ENCODE measurements around the gene PSMD6.

PSMD6 gene

GRCh38 chr3:64023187-64023860, at the start of gene PSMD6:
TSS of gene PSMD6 (minus strand) at chr3:64023494. CDS start at chr3:64023419, 75 bp downstream.
- peak; percentile 91 for DNase-seq (ENCODE audit: extremely low spot score)
- ChIA-PET POLR2A (no interaction called here), CTCF (interaction anchor here (0.6 to 3.9 kb wide), 31 partner anchors 9 to 674 kb away, joined by 3 to 43 read pairs (median 3); no protein-coding TSS in a partner anchor)
- TF ChIP-seq, protein P1, sequence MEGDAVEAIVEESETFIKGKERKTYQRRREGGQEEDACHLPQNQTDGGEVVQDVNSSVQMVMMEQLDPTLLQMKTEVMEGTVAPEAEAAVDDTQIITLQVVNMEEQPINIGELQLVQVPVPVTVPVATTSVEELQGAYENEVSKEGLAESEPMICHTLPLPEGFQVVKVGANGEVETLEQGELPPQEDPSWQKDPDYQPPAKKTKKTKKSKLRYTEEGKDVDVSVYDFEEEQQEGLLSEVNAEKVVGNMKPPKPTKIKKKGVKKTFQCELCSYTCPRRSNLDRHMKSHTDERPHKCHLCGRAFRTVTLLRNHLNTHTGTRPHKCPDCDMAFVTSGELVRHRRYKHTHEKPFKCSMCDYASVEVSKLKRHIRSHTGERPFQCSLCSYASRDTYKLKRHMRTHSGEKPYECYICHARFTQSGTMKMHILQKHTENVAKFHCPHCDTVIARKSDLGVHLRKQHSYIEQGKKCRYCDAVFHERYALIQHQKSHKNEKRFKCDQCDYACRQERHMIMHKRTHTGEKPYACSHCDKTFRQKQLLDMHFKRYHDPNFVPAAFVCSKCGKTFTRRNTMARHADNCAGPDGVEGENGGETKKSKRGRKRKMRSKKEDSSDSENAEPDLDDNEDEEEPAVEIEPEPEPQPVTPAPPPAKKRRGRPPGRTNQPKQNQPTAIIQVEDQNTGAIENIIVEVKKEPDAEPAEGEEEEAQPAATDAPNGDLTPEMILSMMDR (IDR thresholded peaks at IDR 0.05; ENCODE audit: control extremely low read depth, extremely low read depth, low read depth, missing control alignments) = peak; percentile 100

DNA sequence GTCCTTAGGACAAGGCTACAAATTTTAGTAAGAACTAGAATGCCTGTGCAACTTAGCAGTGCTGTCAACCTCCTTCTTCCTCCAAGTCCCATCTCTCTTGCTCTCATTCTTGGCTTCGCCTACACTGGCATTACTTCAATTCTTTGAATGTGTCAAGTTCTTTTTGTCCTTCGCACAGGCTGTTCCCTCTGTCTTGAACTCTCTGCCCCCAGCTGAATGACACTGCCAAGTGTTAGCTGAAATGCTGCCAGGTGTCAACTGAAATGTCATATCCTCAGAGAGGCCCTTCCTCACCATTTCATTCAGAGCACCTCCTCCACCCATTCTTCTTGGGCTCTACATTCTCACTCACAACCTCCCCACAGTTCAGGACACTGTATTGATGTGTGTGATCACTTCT, 48.8 kb upstream of the PSMD6 start:
- POLR2A ChIA-PET = no interaction called here
- DNase-seq (ENCODE audit: extremely low spot score) = no peak
- CTCF ChIA-PET = no interaction called here
- TF ChIP-seq, protein P1 (IDR thresholded peaks at IDR 0.05; ENCODE audit: control extremely low read depth, extremely low read depth, low read depth, missing control alignments) = no peak

DNA sequence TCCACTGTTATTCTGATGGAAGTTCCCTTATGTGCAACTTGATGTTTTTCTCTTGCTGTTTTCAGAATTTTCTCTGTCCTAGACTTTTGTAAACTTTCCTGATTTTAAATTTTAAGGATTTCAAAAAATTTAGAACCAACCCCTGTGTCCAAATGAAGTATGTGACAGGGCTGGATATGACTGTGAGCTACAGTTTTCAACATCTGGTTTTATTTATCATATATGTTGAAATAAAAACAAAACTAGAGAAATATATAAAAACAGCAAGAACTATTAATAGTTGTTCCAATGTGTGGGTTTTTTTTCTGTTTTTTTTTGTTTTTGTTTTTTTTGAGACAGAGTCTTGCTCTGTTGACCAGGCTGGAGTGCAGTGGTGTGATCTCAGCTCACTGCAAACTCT, 47.4 kb upstream of the PSMD6 start:
- TF ChIP-seq, protein P1 (IDR thresholded peaks at IDR 0.05; ENCODE audit: control extremely low read depth, extremely low read depth, low read depth, missing control alignments) = no peak
- CTCF ChIA-PET = interaction anchor here (0.8 kb wide), 1 partner anchor 34 kb away, joined by 3 read pairs; no protein-coding TSS in a partner anchor
- DNase-seq (ENCODE audit: extremely low spot score) = no peak
- POLR2A ChIA-PET = no interaction called here

DNA sequence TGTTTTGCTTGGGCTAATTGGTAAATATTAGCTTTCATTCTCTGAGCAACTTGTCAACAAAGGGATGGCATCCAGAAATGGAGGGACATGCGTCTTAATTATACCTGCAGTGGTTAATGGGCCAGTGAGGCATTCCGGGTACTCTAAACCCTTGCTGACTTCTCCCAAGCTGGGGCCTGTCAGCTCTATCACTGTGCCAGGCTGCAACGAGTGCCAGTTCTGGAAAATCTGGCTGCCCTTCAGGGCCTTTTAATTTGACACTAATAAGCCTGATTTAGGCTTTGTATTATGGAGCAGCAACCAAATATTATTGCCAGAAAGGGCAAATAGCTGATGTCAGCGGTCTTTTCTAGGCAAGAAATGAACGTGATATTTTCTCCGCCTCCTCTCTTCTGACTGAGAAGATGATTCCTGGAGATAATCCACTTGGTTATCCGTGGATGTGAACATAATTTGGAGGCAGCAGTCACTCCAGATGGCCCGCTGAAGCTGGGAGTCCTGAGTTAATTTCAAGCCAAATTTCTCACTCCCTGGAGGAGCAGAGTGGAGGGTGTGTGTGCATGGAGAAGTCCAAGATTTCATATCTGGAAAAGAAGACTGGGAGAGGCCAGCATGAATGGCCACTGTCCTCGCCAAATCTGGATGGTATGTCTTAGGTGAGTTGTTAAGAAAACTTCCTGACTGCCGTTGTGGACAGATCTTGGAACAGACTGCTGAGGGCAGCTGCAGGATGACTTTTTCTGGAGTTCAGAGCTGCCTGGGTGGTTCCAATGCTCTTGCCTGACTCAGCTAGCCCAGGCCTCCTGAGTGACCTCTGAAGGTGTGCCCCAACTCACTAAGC, 44.4 kb upstream of the PSMD6 start:
- TF ChIP-seq, protein P1 (IDR thresholded peaks at IDR 0.05; ENCODE audit: control extremely low read depth, extremely low read depth, low read depth, missing control alignments) = no peak
- no peak for DNase-seq (ENCODE audit: extremely low spot score)
- ChIA-PET CTCF (no interaction called here), POLR2A (no interaction called here)

- POLR2A ChIA-PET = no interaction called here
- TF ChIP-seq, protein P1 (IDR thresholded peaks at IDR 0.05; ENCODE audit: control extremely low read depth, extremely low read depth, low read depth, missing control alignments) = no peak
- no peak for DNase-seq (ENCODE audit: extremely low spot score)
- CTCF ChIA-PET = no interaction called here
Measured at GRCh38 chr3:64064804-64065203, 41.5 kb upstream of the PSMD6 start.

DNA sequence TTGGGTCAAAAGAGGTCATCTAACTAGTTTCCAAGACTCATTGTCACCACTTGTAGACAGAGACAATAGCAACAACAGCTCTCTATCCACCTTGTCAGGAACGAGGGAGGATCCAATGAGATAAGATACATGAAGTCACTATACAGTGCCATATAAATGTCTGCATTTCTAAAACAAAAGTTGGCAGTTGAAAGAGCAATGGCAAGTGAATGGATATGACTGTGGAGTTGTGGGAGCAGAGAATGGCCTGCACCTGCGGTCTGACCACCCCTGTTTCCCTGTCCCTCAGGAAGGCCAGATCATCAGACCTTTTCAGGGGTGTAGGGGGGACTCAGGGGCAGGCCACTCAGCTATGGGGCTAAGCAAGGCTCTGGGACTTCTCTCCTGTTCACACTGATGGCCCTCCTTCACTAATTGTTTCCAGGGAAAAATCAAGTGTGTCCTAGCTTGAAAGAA, 40.7 kb upstream of the PSMD6 start:
- ChIA-PET CTCF (no interaction called here), POLR2A (no interaction called here)
- no peak for DNase-seq (ENCODE audit: extremely low spot score)
- TF ChIP-seq, protein P1 (IDR thresholded peaks at IDR 0.05; ENCODE audit: control extremely low read depth, extremely low read depth, low read depth, missing control alignments) = no peak
